ENCODE data around the gene CCDC61.

The CCDC61 gene

DNA sequence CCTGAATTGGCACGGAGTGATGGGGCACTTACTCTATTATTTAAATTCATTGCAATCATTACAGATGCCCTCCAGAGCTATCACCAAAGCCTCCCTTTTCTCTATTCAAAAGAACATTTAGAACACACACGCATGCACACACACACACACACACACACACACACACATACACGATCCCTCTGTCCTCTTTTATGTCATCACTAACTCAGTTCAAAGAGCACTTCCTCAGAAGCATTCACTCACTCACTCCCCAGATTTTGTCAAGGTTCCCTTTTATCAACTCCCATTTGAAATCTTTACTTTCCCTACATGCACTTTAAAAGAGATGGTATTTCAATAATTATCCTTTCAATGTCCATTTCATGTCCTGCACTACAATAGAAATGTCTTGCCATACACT lies 67.9 kb downstream of the CCDC61 start:
- Histone ChIP-seq H3K79me2 (ENCODE audit: insufficient read depth, low read depth) (no peaks in the 10 kb centered on the region), H4K20me1 (ENCODE audit: insufficient read depth) (no peaks in the 10 kb centered on the region), H3K27ac (no peak overlapping the region), H3K4me2 (no peak overlapping the region), H2AFZ (ENCODE audit: low read depth) (no peak overlapping the region), H3K9ac (no peak overlapping the region), H3K4me3 (IDR thresholded peaks at IDR 0.05; ENCODE audit: insufficient read depth, low read depth, low read length) (no peak overlapping the region), H3K36me3 (ENCODE audit: insufficient read depth) (no peaks in the 10 kb centered on the region), H3K4me1 (ENCODE audit: low read depth, poor library complexity, severe bottlenecking) (no peaks in the 10 kb centered on the region), H3K27me3 (ENCODE audit: insufficient read depth, low read depth) (peaks cover 4% of the 10 kb centered on the region; the same call in 1 of the 2 replicates)
- TF ChIP-seq, protein P1, sequence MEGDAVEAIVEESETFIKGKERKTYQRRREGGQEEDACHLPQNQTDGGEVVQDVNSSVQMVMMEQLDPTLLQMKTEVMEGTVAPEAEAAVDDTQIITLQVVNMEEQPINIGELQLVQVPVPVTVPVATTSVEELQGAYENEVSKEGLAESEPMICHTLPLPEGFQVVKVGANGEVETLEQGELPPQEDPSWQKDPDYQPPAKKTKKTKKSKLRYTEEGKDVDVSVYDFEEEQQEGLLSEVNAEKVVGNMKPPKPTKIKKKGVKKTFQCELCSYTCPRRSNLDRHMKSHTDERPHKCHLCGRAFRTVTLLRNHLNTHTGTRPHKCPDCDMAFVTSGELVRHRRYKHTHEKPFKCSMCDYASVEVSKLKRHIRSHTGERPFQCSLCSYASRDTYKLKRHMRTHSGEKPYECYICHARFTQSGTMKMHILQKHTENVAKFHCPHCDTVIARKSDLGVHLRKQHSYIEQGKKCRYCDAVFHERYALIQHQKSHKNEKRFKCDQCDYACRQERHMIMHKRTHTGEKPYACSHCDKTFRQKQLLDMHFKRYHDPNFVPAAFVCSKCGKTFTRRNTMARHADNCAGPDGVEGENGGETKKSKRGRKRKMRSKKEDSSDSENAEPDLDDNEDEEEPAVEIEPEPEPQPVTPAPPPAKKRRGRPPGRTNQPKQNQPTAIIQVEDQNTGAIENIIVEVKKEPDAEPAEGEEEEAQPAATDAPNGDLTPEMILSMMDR (conservative IDR thresholded peaks at IDR 0.05; ENCODE audit: low read depth, low read length): no peak

GRCh38 chr19:46065486-46066071 lies 70.3 kb downstream of the CCDC61 start:
- no peaks in the 10 kb centered on the region; the same call in 1 of the 2 replicates for H3K27me3 ChIP-seq (ENCODE audit: insufficient read depth, low read depth)
- H3K4me1 ChIP-seq (ENCODE audit: low read depth, poor library complexity, severe bottlenecking): no peaks in the 10 kb centered on the region
- TF ChIP-seq, protein P1 (conservative IDR thresholded peaks at IDR 0.05; ENCODE audit: low read depth, low read length): no peak
- H3K4me3 ChIP-seq (IDR thresholded peaks at IDR 0.05; ENCODE audit: insufficient read depth, low read depth, low read length): no peak overlapping the region
- no peaks in the 10 kb centered on the region for H4K20me1 ChIP-seq (ENCODE audit: insufficient read depth)
- H3K36me3 ChIP-seq (ENCODE audit: insufficient read depth): no peaks in the 10 kb centered on the region
- no peaks in the 10 kb centered on the region for H3K79me2 ChIP-seq (ENCODE audit: insufficient read depth, low read depth)
- H3K4me2 ChIP-seq: no peak overlapping the region
- no peak overlapping the region for H2AFZ ChIP-seq (ENCODE audit: low read depth)
- H3K9ac ChIP-seq: no peak overlapping the region
- no peak overlapping the region for H3K27ac ChIP-seq

DNA sequence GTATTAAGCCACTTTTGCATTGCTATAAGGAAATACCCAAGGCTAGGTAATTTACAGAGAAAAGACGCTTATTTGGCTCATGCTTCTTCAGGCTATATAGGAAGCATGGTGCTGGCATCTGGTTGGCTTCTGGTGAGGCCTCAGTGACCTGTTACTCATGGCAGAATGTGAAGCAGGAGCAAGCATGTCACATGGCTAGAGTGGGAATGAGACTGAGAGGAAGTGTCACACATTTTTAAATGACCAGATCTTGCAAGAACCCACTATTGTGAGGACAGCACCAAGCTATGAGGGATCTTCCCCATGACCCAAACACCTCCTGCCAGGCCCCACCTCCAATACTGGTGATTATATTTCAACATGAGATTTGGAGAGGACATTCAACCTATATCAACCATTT lies 71.2 kb downstream of the CCDC61 start:
- Histone ChIP-seq H3K36me3 (ENCODE audit: insufficient read depth) (no peaks in the 10 kb centered on the region), H3K4me2 (no peak overlapping the region), H3K9ac (no peak overlapping the region), H2AFZ (ENCODE audit: low read depth) (no peak overlapping the region), H3K27ac (no peak overlapping the region), H3K4me1 (ENCODE audit: low read depth, poor library complexity, severe bottlenecking) (no peaks in the 10 kb centered on the region), H3K79me2 (ENCODE audit: insufficient read depth, low read depth) (no peaks in the 10 kb centered on the region), H3K27me3 (ENCODE audit: insufficient read depth, low read depth) (no peaks in the 10 kb centered on the region; the same call in 1 of the 2 replicates), H4K20me1 (ENCODE audit: insufficient read depth) (no peaks in the 10 kb centered on the region), H3K4me3 (IDR thresholded peaks at IDR 0.05; ENCODE audit: insufficient read depth, low read depth, low read length) (no peak overlapping the region)
- TF ChIP-seq, protein P1 (conservative IDR thresholded peaks at IDR 0.05; ENCODE audit: low read depth, low read length): no peak

GRCh38 chr19:46067691-46068090 lies 72.4 kb downstream of the CCDC61 start:
- H3K27ac ChIP-seq: no peak overlapping the region
- no peaks in the 10 kb centered on the region for H4K20me1 ChIP-seq (ENCODE audit: insufficient read depth)
- H3K36me3 ChIP-seq (ENCODE audit: insufficient read depth): no peaks in the 10 kb centered on the region

More at GRCh38 chr19:46067691-46068090, 72.4 kb downstream of the CCDC61 start:
- no peak overlapping the region for H3K4me2 ChIP-seq
- H2AFZ ChIP-seq (ENCODE audit: low read depth): no peak overlapping the region
- no peak overlapping the region for H3K4me3 ChIP-seq (IDR thresholded peaks at IDR 0.05; ENCODE audit: insufficient read depth, low read depth, low read length)
- no peaks in the 10 kb centered on the region for H3K4me1 ChIP-seq (ENCODE audit: low read depth, poor library complexity, severe bottlenecking)
- TF ChIP-seq, protein P1 (conservative IDR thresholded peaks at IDR 0.05; ENCODE audit: low read depth, low read length): no peak
- peaks cover 2% of the 10 kb centered on the region; the same call in 1 of the 2 replicates for H3K27me3 ChIP-seq (ENCODE audit: insufficient read depth, low read depth)
- H3K79me2 ChIP-seq (ENCODE audit: insufficient read depth, low read depth): no peaks in the 10 kb centered on the region
- no peak overlapping the region for H3K9ac ChIP-seq
